BE2C (cell line): ENCODE results near the gene BMS1.

Experiments used
- DNase-seq: peaks from one replicate; pipeline ENCODE4 v3.0.0-alpha.2; 2020
- H3K27me3 ChIP-seq: fragments of 250-450 bp; sonication (Bioruptor Pico); 2 replicates; pipeline ENCODE4 v1.5.1; 2020; ENCODE audit warnings: mild to moderate bottlenecking
- H3K36me3 ChIP-seq: fragments of 250-450 bp; sonication (Bioruptor Pico); 2 replicates; pipeline ENCODE4 v1.5.1; 2020; ENCODE audit warnings: mild to moderate bottlenecking
- H3K4me1 ChIP-seq: fragments of 250-450 bp; sonication (Bioruptor Pico); 2 replicates; pipeline ENCODE4 v1.5.1; 2020
- H3K4me3 ChIP-seq: 2 replicates; pipeline ENCODE4 v1.5.1; 2011; ENCODE audit warnings: low read depth, low read length
- H3K9me3 ChIP-seq: fragments of 250-450 bp; sonication (Bioruptor Pico); 2 replicates; pipeline ENCODE4 v1.5.1; 2020
- CTCF ChIP-seq: IDR thresholded peaks from 2 replicates; pipeline ENCODE4 v1.5.1; 2012; ENCODE audit warnings: mild to moderate bottlenecking, low read depth, low read length

Gene BMS1

GRCh38 chr10:42878821-42879195, 96.2 kb downstream of the BMS1 start:
- TF ChIP-seq CTCF: no peak
- Histone ChIP-seq H3K4me1 (peaks cover 16% of the 10 kb centered on the region), H3K9me3 (no peaks in the 10 kb centered on the region; the same call in 1 of the 2 replicates), H3K36me3 (no peaks in the 10 kb centered on the region), H3K4me3 (no peak overlapping the region), H3K27me3 (no peaks in the 10 kb centered on the region)
- no peak for DNase-seq

- no peak for TF ChIP-seq CTCF
- H3K27me3 ChIP-seq: no peaks in the 10 kb centered on the region
- no peaks in the 10 kb centered on the region for H3K36me3 ChIP-seq
- no peak overlapping the region for H3K4me3 ChIP-seq
- H3K4me1 ChIP-seq: peaks cover 16% of the 10 kb centered on the region
- H3K9me3 ChIP-seq: no peaks in the 10 kb centered on the region; the same call in 1 of the 2 replicates
- DNase-seq: no peak
Measured at GRCh38 chr10:42879380-42880254, 97.0 kb downstream of the BMS1 start.

- no peaks in the 10 kb centered on the region; the same call in 1 of the 2 replicates for H3K9me3 ChIP-seq
- no peaks in the 10 kb centered on the region for H3K27me3 ChIP-seq
- DNase-seq: no peak
- no peaks in the 10 kb centered on the region for H3K36me3 ChIP-seq
- no peak for TF ChIP-seq CTCF
- H3K4me3 ChIP-seq: no peak overlapping the region
- H3K4me1 ChIP-seq: peaks cover 10% of the 10 kb centered on the region
Measured at GRCh38 chr10:42880255-42880620, 97.6 kb downstream of the BMS1 start.

- Histone ChIP-seq H3K4me3 (no peak overlapping the region), H3K9me3 (no peaks in the 10 kb centered on the region; the same call in 1 of the 2 replicates), H3K36me3 (no peaks in the 10 kb centered on the region), H3K27me3 (no peaks in the 10 kb centered on the region), H3K4me1 (no peaks in the 10 kb centered on the region)
- DNase-seq: no peak
- no peak for TF ChIP-seq CTCF
Measured at GRCh38 chr10:42882597-42882996, 100.0 kb downstream of the BMS1 start.
